Putamen (tissue), 1 donor: ENCODE data around the gene KCNN3.

Experiments used
- DNase-seq: peaks from one replicate; pipeline ENCODE4 v3.0.0-alpha.2; 2016; ENCODE audit warnings: low spot score

The KCNN3 gene

DNA sequence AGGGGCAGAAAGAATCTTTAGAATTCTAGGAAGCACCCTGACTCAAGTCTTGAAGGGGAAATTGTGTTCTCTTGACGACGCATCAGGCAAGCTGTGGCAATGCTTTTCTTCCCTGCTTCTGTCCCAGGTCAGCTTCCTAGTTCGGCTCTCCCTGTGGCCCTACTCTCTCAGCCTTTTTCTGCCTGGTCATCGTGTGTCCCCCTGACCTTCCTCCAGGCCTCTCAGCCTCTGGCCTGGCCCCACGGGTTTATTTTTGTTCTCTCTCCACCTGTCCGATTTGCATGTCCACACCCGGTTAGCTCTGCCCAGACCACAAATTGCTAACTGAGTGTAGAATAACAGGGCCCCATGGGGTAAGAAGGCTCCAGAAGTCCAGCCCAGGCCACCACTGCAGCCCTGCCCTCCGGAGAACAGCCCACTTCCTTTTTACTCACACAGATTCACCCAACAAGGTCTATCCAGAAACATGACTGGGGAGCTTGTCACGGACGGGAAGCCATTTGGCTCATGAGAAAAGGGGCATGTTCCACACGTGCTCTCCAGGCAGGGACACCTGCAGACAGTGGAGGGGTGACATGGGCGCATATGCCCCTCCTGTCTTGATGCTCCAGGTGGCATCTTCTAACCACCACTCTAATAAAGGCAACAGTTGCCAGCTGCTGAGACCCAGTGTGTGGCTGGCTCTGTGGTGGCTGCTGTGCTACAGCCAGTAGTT, 9.8 kb downstream of the KCNN3 start:
- DNase-seq: no peak

DNA sequence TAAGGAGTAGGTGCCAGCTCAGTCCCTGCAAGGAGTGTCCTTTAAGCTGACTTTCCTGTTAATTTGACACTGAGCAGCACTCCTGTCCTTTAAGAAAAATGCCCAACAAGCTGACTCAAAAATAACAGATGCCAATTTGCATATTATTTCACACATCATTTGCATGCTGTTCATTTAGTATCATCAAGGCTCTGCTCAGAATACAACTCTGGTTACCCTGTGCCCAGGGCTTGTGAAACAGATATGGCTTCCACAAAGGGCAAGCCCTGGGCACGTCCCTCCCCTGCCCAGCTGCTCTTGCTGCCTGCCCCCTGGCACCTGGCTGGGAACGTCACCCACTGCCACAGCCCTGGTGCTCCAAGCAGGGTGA, 10.3 kb downstream of the KCNN3 start:
- DNase-seq: no peak

DNA sequence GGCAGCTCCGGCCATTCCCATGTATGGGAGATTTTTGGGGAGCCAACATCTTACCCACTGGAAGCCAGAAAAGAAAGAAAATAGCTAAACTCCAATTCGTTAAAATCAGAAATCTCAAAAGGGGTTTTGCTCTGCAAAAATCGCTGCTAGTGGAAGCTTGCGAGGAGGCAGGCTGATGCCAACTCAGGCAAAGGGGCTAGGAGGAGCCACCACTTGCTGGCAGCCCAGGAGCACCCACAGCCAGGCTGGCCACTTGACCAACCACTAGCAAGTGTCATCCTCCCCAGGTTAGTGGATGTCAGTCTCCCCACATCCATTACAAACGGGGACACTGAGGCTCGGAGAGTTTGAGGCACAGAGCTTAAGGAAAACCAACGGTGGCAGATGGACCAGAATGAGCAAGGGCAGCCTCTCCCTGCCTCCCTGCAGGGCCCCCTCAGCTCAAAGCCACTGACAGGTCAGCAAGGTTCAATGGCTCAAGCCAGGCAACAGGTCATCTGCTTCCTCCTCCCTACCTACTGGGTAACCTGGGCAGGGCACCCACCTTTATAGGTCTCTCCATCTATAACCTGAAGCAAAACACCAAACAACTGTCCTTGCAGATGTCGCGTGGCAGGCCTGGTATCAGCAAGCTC, 10.8 kb downstream of the KCNN3 start:
- DNase-seq: no peak

DNA sequence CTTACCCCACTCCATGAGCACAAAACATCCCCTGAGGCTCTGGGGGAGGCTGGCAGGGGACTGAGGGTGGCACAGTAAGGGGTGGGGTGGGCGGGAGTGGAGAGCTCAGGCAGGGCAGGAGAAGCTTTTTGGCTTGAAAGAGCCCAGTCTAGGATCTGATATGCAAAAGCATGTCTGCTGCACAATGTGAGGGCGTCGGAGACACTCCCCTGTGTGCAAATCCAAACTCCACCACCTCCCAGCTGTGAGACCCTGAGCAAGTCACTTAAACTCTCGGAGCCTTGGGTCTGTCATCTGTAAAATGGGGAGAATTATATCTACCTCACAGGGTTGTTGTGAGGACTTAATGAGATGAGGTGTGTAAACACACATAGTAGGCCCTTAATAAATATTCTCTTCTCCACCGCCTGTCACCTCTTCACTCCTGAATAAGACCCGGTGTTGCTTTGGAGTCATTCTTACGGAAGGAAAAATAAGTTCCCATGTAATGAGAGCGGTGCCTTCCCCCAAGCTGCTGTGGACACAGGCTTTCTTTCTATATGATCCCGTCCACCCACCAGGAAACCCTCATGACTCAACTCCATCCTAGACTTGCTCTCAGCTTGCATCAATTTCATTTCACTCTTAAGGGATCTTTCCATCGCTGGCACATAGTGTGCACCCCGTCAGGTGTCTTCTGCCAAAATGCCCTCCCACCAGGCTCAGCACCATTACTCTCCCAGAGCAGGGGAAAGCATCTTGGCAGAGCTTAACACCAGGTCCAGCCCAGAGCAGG, 12.5 kb downstream of the KCNN3 start:
- no peak for DNase-seq

DNA sequence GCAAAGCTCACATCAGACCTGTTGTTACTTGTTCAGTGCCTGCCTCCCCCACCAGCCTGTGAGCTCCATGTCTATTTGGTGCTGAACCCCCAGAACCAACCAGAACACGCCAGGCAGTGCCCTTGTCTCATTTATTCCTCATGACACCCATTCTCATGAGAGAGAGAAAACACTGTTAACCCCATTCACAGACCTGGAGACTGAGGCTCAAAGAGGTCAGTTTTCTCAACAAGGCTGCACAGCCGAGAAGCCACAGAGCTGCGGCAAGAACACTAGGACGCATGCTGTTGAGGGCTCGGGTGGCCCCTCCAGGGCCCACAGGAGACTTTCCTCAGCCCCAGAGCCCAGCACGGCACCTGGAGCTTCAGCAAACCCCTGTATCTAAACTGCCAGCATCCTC, 13.1 kb downstream of the KCNN3 start:
- DNase-seq: no peak

DNA sequence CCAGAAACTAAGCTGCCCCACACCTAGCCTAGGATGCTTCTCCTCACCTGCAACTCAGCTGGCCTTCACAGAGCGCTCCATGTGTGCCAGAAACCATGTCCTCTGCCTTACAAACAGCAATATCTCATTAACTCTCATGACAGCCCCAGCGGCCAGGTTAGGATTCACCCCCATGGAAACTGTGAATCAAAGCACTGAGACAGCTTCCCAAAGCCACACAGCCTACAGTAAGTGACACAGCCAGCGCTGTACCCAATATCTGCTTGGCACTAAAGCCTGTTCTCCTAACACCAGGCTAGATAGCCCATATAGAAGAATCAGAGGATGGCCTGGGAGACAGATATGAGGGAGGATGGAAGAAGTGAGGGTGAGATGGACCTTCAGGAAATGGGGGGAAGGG, 13.5 kb downstream of the KCNN3 start:
- no peak for DNase-seq

DNA sequence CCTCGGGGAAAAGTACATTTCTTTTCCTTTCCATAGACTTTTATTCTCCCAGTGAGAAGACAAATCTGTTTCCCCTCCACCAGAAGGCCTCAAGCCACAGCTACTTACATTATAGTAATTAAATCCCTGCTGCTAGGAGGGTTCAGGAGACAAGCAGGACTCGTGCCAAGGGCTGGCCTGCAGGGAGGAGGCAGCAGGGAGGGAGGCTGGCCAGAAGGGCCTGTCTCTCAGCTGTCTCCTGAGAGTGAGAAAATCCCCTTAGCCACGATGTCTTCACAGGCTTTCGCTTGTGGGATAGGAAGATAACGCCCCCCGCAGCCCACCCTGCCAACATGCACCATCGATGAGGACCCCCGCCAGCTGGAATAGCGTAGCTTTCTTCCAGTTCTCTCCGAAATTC, 14.0 kb downstream of the KCNN3 start:
- no peak for DNase-seq

DNA sequence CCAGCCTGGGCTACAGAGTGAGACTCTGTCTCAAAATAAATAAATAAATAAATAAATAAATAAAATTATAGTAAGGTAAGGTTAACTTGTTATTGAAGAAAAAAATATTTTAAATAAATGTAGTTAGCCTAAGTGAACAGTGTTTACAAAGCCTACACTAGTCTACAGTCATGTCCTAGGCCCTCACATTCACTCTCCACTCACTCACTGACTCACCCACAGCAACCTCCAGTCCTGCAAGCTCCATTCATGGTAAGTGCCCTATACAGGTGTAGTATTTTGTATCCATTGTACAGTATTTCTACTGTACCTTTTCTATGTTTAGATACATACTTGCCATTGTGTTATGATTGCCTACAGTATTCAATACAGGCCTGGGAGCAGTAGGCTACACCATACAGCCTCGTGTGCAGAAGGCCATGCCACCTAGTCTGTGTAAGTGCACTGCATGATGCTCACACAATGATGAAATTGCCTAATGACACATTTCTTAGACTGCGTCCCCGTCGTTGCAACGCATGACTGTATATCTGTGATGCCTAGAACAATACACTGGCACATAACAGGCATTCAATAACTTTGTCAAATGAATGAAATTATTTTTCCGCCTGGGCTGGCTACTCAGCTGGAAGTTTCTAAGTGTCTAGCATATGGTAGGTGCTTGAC, 14.8 kb downstream of the KCNN3 start:
- no peak for DNase-seq

DNA sequence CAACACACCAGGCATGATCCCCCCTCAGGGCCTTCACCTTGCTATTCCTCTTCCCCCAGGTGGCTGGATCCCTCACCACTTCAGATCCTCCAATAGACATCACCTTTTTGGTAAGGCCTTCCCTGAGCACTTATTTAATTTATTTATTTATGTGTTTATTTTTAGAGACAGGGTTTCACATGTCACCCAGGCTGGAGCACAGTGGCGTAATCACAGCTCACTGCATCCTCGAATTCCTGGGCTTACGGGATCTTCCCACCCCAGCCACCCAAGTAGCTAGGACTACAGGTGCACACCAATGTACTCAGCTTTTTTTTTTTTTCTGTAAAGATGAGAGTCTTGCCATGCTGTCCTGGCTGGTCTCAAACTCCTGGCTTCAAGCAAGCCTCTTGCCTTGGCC, 17.2 kb downstream of the KCNN3 start:
- no peak for DNase-seq

DNA sequence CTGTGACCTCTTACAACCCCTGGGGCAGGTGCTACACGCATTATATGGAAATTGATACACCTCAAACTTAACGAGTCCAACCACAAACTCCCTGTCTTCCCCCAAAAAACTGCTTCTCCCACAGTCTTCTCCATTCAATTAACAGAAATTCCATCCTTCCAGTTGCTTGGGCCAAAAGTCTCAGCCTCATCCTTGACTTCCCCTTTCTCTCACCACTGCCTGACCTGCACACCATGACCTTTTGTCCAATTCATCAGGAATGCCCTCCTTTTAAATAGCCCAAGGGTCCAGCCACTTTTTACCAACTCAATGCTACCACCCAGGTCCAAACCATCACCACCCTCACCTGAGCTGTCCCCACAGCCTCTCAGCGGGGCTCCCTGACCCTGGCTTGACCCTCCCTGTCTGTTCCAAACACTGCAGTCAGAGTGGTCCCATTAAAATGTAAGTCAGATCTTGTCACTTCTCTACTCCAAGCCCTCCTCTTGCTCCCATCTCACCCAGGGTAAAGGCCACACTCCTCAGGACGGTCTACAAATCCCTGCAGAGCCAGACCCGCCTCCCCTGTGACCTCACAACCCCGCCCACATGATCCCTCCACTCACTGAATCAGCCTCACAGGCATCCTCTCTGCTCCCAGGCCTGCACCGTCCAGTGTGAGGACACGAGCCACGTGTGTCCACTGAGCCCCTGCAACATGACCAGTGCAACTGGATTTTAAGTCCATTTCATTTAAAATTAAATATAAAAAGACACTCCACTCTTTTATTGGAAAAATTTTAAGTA, 18.5 kb downstream of the KCNN3 start:
- DNase-seq: no peak

DNA sequence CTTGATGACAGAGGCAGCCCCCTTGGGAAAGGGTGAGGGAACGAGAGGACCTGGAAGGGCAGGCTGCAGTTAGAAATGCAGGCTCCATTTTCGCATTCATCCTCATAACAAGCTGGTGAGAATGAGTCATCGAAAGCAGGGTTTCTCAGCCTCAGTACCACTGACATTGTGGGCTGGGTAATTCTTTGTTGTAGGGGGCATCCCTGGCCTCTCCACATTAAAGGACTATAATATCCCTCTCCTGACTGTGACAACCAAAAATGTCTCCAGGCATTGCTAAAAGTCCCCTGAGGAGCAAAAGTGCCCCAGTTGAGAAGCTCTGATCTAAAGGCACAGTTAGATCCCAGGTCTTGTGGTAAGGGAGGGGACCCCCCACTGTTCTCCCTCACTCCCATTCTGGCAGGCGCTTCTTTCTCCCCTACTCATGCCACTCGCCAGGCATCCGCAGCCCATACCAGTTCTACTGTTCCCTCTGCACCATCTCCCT, 20.4 kb downstream of the KCNN3 start:
- DNase-seq: no peak

DNA sequence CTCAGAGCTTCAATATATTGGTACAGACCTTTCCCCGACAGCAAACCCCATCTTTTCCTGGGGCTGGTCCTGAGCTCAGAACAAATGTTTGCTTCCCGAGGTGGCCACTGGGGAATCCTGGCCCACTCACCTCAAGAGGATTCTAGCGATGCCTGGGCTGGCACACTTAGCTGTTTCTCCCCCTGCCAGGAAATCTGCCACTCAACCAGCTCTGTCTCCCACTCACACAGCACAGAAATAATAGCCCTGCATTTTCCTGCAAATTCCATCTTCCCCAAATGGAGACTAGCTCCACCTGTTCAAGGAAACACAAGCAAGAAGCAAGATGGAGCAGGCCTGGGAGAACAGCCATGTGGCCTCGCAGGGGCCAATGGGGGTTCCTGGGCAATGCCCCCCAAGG, 21.1 kb downstream of the KCNN3 start:
- DNase-seq: no peak

DNA sequence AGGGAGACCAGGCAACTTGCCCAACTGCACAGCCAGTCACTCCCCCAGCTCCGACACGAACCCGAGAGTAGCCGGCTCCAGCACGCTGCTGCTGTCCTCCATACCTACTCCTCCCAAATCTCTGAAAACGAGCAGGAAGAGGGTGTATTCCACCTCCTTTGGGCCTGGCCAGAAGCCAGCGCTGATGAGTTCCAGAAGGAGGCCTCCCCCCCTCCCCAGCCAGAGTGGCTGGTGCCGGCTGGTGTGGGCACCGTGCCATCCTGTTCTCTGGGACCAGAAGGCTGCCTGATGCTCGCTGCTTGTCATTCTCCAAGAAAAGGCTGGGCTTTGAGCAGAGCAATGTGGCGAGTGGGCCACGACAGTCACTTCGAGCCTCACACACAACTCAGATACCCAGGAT, 22.2 kb downstream of the KCNN3 start:
- peak; percentile 73 for DNase-seq

DNA sequence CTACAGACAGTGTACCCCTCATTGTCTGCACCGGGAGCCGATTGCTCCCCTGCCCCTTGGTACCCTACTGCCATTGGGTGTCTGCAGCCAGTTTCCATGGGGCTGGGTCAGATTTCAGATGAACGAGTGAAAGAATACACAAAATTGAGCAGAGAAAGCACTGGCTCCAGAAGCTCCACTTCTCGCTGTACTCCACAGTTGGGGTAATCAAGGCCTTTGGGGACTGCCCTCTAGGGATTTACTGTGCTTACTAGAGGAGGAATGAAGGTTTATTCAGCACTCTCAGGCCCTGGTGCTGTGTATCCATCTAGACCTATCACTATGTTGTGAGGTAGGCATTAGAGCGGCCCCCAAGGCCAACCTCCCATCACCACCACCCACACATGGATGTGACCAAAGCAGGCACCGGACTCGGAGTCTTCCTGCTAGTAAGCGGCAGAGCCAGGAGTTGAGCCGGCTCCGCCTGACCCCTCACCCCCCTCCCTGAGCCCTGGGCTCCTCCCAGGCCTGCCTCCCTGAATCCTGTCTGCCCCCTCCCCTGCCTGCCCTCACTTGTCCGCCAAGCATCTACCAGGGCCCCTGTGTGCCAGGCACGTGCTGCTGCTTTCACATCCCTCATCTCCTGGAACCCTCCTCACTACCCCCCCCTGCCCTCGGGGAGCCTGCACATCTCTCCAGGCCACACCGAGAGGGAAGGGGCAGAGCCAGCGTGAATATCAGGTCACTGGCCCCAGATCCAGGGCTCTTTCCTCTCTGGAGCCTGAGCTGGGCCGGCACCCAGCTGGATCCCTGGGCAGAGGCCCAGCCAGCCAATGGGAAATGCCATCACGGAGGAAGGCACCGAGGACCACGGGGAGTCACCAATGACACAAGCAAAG, 23.3 kb downstream of the KCNN3 start:
- peak; percentile 60 for DNase-seq

DNA sequence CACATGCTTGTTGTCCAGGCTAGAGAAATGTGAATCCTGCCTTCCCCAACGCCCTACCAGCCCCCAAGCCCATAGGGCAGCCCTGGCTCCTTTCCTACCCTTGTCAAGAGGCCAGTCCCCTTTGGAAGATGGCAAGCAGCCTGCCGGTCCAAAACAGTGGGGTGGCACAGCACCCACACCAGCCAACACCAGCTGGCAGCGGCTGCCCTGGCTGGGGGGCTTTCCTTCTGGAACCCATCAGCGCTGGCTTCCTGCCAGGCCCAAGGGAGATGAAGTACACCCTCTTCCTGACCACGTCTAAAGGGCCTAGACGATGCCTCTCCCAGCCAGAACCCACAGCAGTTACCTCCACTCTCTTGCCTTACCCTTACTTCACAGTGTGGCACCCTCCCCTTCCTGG, 24.2 kb downstream of the KCNN3 start:
- DNase-seq: no peak

DNA sequence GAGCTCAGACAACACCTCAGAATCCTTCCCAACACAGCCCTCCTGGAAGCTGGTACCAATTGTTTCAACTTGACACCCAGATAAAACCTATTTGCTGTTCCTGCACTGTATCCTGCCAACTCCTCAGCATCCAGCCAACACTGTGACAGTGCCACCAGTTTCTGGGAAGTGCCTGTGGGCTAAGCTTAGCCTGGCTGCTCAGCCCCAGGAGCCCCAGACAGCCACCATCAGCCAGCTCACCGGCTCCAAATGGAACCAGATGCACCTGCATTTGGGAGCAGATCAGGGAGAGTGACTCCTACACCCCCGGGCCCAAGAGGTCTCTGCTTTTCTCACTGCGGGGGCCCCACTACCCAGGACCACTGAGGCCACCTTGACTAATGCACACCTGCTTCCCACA, 24.9 kb downstream of the KCNN3 start:
- DNase-seq: no peak

DNA sequence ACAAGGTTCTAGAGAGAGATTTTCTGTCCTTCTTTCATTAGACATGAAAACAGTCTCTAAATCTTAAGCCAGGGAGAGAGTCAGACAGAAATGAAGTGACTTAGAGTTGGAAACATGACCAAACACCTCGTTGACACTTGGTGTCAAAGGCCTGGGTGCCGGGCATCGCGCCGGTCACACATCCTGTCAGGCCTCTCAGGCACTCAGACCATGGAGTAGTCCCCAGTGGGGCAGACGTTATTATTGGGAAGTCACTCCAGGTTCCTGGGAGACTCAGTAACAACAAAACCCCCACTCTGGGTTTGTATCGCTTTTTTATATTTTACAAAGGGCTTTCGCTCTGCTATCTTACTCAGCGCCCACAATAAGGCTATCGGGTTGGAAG, 25.8 kb downstream of the KCNN3 start:
- DNase-seq: no peak

DNA sequence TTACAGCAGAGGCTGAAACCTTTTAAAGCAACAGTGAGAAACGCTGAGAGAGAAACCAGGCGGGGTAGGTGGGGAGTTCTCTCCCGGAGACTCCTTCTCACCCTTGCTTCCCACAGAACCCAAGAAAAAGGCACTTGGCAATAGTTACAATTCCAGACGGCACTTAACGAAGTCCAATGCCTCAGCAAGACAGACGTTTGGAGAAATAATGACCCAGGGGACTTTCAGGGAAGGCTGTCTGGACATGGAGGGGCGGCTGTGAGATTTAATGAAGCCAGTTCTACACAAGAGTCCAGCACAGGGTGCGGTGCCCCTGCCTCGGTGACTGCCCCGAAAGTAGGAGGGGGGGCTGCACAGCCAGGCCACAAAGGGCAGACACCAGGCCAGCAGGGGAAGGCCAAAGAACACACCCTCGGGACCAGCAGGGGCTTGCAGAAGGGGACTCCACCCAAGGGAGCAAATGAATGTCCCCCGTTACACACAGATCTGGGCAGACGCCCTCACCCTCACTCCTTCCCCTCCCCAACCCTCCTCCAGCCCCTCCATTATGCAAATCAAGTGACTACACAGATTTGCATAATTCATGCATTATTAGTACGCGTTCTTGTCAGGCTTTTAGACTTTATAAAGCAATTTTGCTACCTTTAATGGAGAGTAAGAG, 26.3 kb downstream of the KCNN3 start:
- DNase-seq: no peak

DNA sequence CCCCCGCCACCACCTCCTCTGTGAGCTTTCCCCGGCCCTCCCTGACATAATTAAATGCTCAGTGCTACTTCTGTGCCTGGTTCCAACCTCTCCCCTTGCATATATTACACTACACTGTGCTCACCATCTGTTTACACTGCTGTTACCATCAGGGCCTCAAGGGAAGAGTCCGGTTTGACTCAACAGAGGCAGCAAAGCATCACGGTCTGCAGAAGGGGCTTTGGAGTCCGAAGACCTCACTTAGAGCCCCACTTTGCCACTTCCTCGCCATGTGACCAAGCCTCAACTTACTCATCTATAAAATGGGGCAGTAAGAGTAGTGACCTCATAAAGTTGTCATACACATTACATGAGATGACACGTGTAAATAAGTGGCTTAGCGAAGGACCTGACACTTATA, 27.4 kb downstream of the KCNN3 start:
- DNase-seq: no peak

DNA sequence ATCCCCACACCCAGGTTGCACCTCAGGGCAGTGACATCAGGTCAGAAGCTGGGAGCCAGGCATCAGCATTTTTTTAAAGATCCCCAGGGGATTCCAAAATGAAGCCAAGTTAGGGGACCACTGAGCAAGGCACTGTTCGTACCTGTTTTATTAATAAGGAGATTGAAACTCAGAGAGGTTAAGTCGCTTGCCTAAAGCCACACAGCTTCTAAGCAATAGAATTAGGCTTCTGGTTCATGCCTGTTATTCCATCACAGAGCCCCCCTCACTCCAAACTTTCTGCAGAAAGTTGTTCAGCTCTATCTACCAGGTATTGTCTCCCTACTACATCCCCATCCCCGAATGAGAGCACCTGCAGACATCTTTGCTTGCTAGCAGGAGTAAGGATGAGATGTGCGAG, 28.7 kb downstream of the KCNN3 start:
- no peak for DNase-seq
